Astrocyte of the cerebellum (primary cell): ENCODE results near the gene PDE6H.

ENCODE experiments used
- DNase-seq: peaks from one replicate; pipeline ENCODE4 v3.0.0-alpha.2; 2011; ENCODE audit warnings: low read depth
- H3K4me3 ChIP-seq: 2 replicates; pipeline ENCODE4 v1.5.1; 2011; ENCODE audit warnings: mild to moderate bottlenecking, low read depth, low read length, moderate library complexity
- CTCF ChIP-seq: IDR thresholded peaks from 2 replicates; pipeline ENCODE4 v1.5.1; 2012; ENCODE audit warnings: low read length, low read depth, moderate library complexity, mild to moderate bottlenecking; ENCODE audit errors: missing control alignments
- in situ Hi-C: cut with HindIII; loops from 2 replicates; pipeline ENCODE4 v1.10.0; 2017; ENCODE audit warnings: low sequenced_read_pairs

The PDE6H gene

GRCh38 chr12:14938301-14938700, 34.5 kb upstream of the PDE6H start, which contains the start of gene ERP27:
Gene ERP27 (minus strand): TSS chr12:14938537. CDS start chr12:14938508, 29 bp downstream.
- in situ Hi-C loops: no loop called here
- DNase-seq: no peak
- TF ChIP-seq CTCF: no peak
- no peak within 1 kb of the TSS for H3K4me3 ChIP-seq

DNA sequence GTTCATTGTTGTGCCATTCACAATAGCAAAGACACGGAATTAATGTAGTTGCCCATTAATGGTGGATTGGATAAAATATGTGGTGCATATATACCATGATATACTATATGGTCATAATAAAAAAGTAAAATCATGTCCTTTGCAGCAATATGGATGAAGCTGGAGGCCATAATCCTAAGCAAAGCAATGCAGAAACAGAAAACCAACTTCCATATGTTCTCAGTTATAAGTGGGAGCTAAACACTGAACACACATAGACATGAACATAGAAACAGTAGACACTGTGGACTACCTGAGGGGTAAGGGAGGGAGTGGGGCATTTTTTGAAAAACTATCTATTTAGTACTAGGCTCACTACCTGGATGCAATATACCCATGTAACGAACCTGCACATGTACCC, 31.5 kb upstream of the PDE6H start:
- in situ Hi-C loops: no loop called here
- H3K4me3 ChIP-seq: no peak overlapping the region
- TF ChIP-seq CTCF: no peak
- DNase-seq: no peak

DNA sequence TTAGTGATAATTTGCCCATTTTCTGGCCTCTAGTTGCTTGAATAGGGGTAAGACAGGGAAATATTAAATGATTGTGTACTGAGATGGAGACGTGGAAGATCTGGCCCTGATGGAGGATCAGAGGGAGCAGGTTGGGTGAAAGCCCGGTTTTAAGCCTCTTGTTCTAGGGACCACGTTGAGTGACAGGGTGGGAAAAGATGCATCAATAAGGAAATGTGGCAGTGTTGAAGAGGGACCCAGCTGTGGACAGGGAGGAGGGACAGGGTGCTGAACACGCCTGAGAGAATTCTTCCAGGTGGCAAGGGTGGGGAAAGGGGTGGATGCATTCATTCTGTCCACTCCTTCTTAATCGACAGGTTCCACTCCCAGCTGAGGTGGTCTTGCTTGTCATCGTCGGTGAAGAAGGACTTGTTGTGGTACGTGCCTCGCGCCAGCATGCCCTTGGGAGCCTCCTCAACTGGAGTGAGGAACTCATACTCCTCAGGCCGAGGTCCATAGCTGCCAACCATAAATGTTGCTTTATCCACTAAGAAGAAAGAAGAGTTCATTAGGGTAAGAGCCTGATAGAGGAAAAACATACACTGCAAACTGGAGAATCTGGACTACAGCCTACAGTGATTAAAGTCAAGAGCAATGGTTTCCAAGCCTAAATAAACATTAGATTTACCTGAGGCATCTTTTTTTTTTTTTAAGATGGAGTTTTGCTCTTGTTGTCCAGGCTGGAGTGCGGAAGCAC, 30.5 kb upstream of the PDE6H start:
- TF ChIP-seq CTCF: no peak
- in situ Hi-C loops: no loop called here
- no peak overlapping the region for H3K4me3 ChIP-seq
- DNase-seq: no peak

- no peak for TF ChIP-seq CTCF
- DNase-seq: no peak
- in situ Hi-C loops: no loop called here
- no peak overlapping the region for H3K4me3 ChIP-seq
Observed at GRCh38 chr12:14946162-14946561, 26.7 kb upstream of the PDE6H start.

- in situ Hi-C loops: no loop called here
- no peak for DNase-seq
- no peak overlapping the region for H3K4me3 ChIP-seq
- no peak for TF ChIP-seq CTCF
Observed at GRCh38 chr12:14946861-14947260, 26.0 kb upstream of the PDE6H start.

DNA sequence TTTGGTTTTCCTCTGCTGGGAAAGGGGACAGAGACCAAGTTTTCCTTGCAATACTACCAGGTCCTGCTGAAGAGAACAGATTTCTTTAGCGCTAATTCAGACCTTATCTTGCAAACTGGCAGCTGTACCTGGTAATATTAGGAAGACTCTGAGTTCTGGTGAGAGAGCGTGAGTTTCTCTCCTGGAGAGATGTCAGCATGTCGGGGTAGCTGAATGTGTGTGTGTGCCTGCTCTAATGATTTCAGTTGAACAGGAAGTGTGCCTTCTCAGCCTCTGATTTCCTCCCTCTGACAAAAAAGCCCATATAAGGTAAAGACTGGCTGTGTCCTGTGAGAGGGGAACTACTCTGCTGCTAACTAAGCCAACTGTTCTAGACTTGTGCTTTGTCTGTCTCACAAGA, 24.2 kb upstream of the PDE6H start:
- peak; percentile 51 for DNase-seq
- TF ChIP-seq CTCF: no peak
- in situ Hi-C loops: no loop called here
- no peak overlapping the region for H3K4me3 ChIP-seq
